Vagina (tissue), 2 donors: ENCODE data around the gene RADIL.

ENCODE experiments used
- CTCF ChIP-seq, 3 experiments: fragments of 450-650 bp in 2 of 3; fragments of 200-600 bp in 1 of 3; sonication (generic) in 1 of 3; IDR thresholded peaks; one replicate each; pipeline ENCODE4 v1.5.1; 2017 to 2019; ENCODE audit warnings: antibody characterized with exemption in 3 of 3, mild to moderate bottlenecking in 2 of 3, moderate library complexity in 2 of 3
- POLR2A ChIP-seq, 2 donors: fragments of 450-650 bp; IDR thresholded peaks; one replicate each; pipeline ENCODE4 v1.6.1; 2017; ENCODE audit warnings: antibody characterized with exemption in 2 of 2, mild to moderate bottlenecking in 2 of 2, moderate library complexity in 2 of 2
- POLR2AphosphoS5 ChIP-seq, 2 donors: sonication (generic); formaldehyde crosslinking; IDR thresholded peaks; one replicate each; pipeline ENCODE4 v1.9.0; 2017; ENCODE audit warnings: antibody characterized with exemption in 2 of 2, mild to moderate bottlenecking in 2 of 2, low read depth in 1 of 2; ENCODE audit not compliant: insufficient read depth in 1 of 2

GRCh38 chr7:4764402-4765007, 119.0 kb downstream of the RADIL start:
- TF ChIP-seq CTCF (IDR thresholded peaks at IDR 0.05) (no peak), POLR2A (IDR thresholded peaks at IDR 0.05) (no peak), POLR2AphosphoS5 (IDR thresholded peaks at IDR 0.05; ENCODE audit: insufficient read depth in 1 of 2, low read depth in 1 of 2) (no peak)
